Stimulated activated CD4-positive, alpha-beta T cell treated with anti-CD3 and anti-CD28 coated beads, Interleukin-4, amount 100 ng/mL, for 24 hours (primary cell): Measurements from ENCODE around the gene MACROH2A2.
A peak's percentile ranks its signal among the peaks of the same experiment; 100 is the strongest.
"Not testable (repeated sequence)": the region's sequence is repeated elsewhere in the genome, so short reads cannot be mapped to it uniquely, and the experiment has no call there.

ENCODE experiments used
- DNase-seq: peaks from one replicate; pipeline ENCODE4 v3.0.0-alpha.2; 2020

MACROH2A2 gene

DNA sequence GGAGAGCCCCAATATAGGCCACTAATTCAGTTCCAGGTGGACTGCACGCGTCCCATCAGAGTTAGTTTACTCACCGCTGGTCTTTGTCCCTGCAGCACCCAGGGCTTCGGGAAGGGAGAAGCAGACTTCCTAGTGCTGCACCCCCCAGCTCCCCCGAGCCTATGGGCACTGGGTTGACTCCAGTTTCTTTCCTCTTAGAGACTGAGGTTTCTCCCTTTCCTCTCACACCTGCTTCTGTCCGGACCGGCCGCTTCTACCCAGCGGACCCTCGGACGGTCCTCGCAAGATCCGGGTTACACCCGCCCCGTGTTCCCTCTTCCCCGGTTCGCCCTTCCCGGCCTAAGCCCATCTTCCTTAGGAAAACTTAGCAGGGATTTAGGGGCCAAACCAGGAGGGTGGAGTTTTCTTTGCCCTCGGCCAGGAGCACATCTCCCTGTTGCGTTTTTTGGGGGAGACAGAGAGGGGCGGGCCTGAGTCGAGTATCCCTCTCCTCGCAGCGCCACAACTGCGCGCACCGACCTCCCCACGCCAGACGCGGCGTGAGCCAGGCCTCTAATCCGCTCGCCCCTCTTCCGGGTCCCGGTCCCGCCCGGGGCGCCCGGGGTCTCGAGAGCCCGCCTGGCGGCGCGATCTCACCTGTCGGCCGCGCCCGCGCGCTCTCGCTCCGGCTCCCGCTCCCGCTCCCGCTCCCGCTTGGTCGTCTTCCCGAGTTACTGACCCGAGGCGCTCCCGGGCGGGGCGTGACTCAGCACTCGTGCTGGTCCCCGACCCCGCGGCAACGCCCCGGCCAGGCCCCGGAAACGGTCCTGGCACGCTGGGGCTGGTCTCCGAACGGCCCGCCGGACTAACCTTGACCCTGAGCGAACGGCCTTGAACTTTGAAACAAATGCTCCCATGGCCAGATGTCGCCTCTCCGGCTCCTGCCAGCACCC lies 79.7 kb downstream of the MACROH2A2 start, which contains the start of gene AIFM2:
TSS of gene AIFM2 (minus strand) at position 728 of the 932 bp plus-strand sequence. CDS start 8,741 bp downstream, outside the sequence.
- DNase-seq: peak; percentile 32

DNA sequence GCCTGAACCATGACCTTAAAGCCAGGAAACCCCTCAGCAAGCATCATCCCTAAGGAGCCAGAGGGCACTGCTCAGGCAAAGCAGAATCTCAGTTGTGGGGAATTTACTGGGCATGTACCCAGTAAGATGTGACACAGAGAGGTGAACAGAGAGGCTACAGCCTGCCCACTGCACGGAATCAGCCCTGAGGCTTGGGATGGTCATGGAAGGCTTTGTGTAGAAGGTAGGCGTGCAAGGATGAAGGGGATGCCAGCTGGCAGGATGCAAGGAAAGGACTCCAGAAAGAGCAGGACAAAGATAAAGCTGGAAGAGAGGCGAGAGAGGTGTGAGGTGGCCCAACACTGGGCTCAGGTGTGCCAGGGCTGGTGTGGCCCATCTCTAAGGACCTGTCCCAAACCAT lies 82.4 kb downstream of the MACROH2A2 start:
- no peak for DNase-seq

DNA sequence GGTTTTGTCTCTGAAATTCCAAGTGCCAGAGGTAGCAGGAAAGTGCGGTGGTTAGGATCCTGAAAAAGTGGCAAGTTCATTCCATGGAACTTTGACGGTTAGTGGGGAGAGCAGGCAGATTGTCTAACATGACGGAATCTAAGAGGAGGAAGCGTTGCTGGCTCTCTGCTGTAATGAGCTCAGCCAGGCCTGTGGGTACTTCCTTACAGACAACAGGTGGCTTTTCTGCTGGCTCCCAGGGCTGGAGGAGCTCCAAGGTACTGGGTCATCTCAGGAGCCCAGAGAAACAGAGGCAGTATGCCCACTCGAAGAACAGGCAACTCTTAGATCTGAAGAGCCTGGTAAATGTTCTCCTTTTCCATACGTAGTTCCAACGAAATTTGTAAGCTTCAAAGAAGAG lies 83.0 kb downstream of the MACROH2A2 start:
- no peak for DNase-seq

DNA sequence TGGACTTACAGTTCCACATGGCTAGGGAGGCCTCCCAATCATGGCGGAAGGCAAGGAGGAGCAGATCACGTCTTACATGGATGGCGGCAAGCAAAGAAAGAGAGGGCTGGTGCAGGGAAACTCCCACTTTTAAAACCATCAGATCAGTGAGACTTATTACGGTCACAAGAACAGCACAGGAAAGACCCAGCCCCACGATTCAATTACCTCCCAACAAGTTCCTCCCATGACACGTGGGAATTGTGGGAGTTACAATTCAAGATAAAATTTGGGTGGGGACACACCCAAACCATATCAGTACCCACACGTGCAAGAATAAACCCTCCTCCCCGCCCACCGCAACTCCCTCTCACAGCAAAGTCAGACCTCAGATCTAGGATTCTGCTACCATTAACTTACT lies 84.5 kb downstream of the MACROH2A2 start:
- DNase-seq: no peak

DNA sequence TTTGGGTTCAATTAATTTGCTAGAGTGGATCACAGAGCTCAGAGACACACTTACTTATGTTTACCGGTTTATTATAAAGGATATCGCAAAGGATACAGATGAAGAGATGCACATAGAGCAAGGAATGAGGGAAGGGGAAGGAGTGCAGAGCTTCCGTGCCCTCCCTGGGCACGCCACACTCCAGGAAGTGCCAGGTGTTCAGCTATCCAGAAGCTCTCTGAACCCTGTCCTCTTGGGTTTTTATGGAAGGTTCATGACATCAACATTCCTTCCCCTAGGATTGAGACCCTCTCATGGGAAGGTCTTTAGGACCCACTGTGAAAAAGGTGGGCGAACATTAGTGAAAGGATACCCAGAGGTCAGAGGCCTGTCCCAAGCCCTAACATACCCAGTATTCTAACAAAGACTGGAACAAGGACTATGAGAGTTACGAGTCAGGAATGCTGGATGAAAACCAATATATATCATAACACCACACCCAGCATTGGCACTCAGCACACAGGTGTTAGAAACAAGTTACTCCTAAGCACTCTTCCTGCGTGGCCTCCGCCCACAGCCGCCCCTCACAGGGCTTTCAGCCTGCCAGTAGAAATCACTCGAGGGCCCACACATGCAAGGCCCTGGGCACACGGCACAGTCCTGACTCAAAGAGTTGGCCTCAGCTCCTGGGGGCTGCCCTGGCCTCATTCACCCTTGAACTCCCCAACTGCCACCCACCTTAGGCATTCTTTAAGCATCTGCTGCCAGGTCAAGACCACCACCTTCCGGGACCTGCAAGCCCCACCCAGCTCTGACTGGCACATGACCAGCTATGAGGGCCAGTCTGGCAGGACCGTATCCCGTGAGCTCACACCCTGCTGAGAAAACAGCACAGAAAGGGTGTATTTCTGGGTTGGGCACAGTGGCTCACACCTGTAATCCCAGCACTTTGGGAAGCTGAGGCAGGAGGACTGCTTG lies 85.6 kb downstream of the MACROH2A2 start:
- no peak for DNase-seq

DNA sequence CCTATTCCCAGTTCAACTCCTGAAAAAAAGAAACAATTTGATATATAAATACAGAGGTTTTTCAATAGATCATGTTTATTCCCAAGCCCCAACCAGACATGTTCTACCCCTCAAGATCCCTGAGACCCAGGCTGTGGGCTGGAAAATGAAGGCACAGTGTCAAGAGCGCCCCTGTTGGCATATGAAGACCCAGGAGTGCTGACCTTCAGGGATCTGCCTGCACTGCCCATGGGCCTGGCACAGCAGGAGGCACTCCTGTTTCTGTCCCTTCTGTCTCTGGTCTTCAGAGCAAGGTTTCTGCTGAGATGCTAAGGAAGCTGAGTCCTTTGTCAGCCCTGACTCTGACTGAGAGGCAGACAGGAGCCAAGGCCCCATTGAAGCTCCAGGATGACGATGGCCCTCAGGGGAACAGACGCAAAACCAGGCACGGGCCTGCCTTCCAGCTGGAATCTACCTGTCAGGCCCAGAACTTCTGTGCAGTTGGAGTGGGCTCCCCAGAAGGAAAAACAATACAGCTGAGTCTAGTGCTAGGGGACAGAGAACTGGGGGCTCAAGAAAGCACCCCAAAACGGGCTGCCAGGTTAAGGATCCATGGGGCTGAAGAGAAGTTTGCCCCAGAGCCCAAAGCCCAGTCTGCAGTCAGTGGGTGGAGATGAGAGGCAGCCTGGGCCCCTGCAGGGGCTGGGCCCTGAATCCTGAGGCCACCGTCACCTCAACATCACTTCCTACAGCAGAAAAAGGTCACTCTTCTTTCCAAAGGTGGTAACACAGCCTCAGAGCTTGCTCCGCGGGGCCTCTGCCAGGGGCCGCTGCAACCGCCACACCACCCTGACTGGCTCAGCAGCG lies 86.7 kb downstream of the MACROH2A2 start:
- DNase-seq: no peak

DNA sequence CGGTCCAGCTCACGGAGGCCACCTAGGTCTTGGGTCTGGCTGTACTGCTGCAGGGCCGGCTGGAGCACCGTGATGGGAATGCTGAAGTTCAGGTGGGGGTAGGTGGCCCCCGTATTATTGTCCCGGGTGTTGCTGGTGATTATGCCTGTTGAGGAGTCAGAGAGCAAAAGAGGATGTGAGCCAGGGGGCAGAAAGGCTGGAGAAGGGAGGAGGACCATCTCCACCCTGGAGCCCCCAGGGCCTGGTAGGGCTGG lies 87.3 kb downstream of the MACROH2A2 start:
- DNase-seq: no peak

DNA sequence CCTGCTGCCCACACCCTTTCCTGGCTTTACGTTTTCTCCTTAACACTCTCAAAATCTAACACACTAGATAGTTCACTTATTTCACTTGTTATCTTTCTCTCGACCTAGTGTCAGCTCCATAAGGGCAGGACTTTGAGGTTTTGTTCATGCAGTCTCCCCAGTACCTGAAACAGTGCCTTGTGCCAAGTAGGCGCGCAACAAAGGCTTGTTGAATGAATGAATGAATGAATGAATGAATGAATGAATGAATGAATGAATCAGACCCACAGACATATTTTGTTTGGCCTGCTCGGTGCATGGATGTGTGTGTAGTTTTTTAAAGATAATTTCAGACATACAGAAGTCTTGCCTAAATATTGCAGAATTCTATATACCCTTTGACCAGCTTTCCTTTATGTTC lies 87.7 kb downstream of the MACROH2A2 start:
- DNase-seq: no peak

DNA sequence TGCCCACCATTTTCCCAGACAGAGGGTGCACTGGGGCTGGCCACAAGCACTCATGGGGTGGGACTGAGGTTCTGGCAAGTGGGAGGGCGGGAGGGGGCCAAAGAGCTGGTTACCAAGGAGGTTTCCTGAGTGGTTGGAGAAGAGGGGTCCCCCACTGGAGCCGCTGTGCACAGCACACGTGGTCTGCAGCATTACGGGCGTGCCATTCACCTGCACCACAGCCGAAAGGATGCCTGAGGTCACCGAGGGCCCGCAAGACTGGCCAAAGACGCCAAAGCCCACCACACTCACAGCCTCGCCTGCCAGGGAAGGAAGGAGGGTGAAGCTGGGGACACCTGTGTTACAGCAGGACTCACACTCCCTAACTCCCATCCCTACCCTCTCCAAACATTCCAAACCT lies 89.9 kb downstream of the MACROH2A2 start:
- no peak for DNase-seq

DNA sequence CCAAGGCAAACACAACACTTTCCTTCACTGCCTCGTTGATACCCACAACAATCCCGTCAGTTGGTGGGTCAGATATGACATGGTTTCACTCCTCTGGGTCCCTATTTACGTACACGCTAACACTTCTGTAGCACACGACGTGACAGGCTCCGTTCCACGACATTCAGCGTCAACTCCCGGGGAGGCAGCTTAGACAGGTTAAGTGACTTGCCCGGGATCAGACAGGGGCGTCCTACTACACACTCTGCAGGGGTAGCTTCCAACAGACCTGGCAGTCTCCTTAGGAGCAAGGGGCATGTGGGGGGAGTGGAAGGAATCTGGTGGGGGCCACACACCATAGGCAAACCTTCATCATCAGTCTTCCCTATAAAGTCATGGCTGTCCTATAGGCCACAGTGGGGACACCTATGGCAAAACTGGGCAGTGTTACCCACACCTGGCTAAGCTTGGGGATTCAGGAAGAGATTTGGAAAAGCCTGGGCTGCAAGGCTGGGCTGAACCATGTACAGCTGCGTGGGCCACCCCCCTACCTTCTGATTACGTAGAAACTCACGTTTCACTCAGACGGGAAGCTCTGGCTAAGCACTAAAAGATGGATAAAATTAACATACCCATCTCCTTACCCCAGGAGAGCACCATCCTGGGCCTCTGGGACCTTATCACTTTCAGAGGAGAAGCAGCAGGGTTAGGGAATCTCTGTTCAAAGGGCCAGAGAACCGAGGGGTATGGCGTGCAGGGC lies 91.9 kb downstream of the MACROH2A2 start:
- DNase-seq: no peak

DNA sequence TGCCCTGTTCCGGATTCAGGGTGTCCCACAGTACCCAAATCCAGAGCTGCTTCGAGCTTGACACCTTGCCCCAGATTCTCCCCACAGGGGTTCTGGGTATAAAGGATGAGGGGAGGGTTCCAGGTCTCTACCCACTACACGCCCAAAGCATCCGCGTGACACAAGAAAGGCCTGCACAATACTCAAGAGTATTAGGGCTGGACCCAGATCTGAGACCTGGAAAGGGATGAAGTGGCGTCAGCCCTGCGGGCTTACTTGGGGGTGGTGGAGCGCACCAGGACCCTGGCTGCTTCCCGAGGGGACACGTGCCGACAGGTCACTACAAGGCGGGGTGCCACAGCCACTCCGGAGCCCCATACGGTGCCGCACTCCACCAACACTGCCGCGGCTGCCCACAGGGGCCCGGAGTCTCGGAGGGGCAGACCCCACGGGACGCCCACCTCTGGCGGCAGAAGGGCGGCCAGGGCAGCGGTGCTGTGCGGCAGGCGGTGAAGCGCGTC lies 92.6 kb downstream of the MACROH2A2 start:
- no peak for DNase-seq

DNA sequence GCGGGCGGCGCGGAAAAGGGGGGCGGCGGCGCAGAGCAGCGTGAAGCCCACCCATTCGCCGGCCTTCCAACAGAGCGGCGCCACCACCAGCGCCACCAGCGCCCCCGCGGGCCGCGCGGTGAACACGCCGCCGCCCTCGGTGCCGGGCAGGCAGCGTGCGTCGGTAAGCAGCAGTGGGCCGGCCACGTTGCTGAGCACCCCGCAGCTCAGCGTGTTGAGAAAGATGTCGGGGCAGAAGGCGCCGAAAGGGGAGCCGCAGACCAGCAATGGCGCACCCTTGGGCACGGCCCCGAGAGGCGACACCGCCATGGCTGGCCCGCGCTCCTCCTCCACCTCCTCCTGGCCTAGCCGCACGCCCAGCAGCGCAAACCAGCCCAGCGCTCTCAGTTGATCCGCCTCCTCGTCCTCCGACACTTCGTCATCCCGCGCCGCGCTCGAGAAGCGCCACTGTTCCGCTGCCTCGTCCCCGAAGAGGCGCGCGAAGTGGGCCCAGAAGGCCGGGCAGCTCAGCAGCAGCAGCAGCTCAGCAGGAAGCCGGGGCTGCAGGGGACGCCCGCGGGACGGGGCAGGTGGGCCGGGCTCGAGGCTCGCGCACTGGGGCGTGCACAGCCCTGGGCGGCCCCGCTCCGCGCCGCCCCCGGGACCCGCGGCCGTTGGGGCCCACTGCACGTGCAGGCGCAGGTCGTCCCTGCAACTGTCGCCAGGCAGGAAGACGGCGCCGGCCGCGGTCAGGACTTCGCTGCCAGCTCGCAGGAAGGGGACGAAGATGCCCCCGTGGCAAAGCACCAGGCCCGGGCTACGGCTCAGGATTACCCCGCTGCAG lies 93.2 kb downstream of the MACROH2A2 start:
- DNase-seq: peak; percentile 74

DNA sequence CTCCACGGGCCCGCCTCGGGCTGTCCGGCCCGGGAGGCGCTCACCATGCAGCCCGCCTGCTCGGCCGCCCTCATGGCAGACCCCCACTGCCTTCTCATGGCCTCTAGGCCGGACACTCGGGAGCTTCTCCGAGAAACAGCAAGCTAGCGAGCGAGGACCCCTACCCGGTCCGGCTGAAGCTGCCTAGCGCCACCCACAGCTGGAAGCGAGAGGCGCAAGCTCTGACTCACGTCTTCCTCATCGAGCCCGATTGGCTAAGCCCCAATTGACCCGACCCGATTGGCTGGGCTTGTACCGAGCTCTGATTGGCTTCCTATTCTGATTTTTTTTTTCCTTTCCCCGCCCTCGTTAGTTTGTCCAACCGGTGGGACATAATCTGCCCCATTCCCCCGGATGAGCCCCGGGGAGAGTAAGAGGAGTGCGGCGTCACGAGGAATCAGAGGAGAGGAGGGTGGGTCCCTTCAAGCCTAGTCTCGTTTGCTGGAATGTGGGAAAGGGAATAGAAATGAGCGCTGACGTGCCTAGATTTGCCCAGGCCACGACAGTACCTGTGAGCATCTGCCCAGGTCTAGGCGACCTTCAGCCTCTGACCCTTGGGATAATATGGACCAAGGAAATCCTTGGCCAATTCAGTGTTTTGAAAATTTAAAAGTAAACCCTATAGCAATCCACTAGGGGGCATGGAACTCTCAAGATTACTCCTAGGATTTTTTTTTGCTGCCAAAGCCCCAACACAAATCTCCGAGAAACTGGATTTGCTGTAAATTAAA lies 94.0 kb downstream of the MACROH2A2 start, which contains the start of gene TYSND1:
TSS of gene TYSND1 (minus strand) at position 212 of the 770 bp plus-strand sequence. CDS start at position 98, 114 bp downstream.
- peak; percentile 95 for DNase-seq

DNA sequence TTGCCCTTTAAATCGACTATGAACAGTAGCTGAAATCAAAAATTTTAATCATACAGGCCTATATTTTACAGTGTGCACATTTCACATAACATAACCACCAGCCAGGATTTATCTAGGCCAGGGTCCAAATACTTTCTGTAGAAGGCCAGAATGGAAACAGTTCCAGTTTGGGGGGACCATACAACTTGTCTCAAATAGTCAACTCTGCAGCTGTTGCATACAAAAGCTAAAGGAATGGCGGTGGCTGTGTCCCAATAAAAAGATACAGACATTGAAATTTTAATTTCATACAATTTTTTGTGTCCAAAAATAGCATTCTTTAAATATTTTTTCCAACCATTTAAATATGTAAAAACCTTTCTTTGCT lies 94.6 kb downstream of the MACROH2A2 start:
- no peak for DNase-seq

DNA sequence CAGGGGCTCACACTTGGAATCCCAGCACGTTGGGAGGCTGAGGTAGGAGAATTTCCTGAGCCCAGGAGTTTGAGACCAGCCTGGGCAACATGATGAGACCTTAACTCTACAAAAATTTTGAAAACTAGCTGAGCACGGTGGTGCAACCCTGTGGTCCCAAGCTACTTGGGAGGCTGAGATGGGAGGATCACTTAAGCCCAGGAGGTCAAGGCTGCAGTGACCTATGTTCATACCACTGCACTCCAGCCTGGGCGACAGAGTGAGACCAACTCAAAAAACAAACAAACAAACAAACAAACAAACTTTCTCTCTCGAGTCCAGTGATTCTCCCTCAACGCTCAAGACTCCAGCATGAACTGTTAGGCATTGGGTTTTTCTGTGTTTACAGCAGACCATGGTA lies 95.9 kb downstream of the MACROH2A2 start:
- no peak for DNase-seq

DNA sequence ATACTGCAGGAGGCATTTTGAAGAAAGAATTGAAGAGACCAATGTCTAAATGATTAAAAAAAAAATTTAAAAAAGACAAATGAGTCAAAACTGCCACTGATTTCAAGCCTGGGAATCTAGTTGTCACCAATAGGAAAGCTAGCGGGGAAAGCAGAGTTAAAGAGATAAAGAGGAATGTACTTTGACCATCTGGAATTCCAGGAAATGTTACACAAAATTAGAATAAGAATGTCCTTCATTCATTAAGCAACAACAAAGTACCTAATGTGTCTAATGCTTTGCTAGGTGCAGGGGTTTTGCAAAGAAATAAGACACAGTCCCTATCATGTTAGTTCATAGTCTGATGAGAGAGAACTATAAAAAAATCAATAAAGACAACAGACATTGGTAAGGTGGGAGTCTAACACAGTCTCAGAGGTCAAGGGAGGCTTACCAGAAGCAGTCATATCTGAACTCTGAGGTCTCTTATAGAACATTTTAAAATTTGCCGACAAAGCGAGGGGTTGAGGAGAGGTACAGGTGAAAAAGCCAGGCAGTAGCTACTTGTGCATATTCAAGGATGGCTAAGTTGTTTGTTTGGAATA lies 102.7 kb downstream of the MACROH2A2 start:
- DNase-seq: no peak

DNA sequence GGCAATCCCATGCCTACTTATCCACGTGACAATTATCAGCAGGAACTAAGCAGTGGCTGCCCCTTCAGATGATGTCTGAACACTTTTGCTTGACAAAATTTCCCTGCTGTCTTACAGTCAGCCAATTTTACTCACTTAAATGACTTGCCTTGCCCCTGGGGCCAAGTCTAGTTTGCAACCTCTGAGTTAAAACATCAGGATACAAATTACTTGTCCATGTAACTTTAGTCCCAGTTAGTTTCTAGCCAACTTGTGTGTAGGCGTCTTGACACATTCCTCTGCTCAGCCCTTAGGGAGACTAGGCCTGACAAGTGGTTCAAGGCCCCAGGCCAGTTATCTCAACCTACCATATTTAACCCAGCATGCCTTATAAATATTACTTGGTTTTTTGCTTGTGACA lies 105.5 kb downstream of the MACROH2A2 start:
- no peak for DNase-seq

DNA sequence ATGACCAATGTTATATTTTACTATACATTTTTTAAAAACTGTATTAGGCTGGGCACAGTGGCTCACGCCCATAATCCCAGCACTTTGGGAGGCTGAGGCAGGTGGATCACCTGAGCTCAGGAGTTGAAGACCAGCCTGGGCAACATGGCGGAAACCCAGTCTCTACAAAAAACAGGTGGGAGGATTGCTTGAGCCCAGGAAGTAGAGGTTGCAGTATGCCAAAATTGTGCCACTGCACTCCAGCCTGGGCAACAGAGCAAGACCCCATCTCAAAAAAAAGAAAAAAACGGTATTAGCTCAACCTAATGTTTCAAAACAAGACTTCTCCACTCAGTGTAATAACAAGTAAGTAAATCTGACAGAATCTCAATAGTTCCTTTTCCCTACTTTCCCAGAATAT lies 106.7 kb downstream of the MACROH2A2 start:
- not testable (repeated sequence) for DNase-seq

DNA sequence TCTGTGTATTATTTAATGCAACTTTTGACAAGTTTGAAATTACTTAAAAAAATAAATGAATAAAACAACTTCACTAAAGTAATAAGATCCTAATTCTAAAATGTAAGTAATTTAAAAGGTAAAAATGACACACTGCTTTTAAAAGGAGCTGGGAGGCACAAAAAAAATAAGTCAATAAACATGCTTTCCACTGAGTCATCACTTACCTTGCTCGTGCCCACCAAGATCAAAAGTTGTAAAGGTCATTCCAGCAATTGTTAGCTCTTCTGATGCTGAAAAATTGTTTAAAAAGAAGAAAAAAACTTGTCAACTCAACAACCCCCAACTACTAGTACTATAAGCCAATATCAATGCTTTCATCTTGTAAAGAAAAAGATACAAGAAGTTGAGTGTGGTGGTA lies 108.2 kb downstream of the MACROH2A2 start:
- DNase-seq: no peak
